Measurements from ENCODE around the gene HERC2. TPM values are rescaled to one million over a fixed set of nuclear protein-coding genes. Genes with fewer than 3 reads are reported as not detected.
"Not testable (repeated sequence)": the region's sequence is repeated elsewhere in the genome, so short reads cannot be mapped to it uniquely, and the experiment has no call there.

HERC2 gene
- total and polyA plus RNA-seq, 2 of the 8 experiments (the other 6 are each of a cell fraction or from before 2014, with no cell fraction given) = 83.0 to 88.7 TPM

DNA sequence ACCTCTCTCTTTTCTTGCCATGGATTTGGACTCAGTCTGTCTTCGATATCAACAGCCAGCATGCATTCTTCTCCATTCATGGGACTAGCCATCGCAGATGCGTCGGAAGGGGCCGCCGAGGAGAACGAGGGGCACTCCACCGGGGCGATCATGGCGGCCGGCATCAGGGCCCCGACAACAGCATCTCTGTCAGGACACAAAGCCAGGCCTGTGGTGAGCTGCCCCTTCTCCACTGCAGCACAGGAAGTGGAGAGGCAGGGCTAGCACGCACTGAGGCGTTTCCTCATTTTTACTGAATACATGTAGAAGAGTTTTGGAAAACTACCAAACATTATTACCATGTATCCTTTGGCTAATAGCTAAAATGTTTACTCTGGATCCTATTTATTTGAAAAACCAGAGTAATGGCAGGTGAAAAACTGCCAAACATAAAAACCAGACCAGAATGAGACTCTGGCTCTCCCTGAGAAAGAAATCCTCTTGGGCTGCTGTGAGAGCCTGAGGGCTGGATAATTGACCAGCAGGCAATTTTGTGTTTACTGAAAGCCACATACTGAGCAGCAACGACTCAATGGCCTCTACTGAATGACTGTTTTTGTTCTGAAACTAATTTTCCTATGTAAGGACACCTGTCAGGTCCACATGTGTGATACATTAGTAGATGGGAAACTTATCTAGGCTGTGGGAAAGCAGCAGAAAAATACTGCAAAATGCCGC lies 153.4 kb downstream of the HERC2 start:
- H3K79me1 ChIP-seq (ENCODE audit: low read depth, low read length); H3K4me2 ChIP-seq (ENCODE audit: insufficient read depth in 1 of 2, low read depth in 2 of 2, low read length in 2 of 2); H3K27ac ChIP-seq (ENCODE audit: low read depth, low read length); H3K14ac ChIP-seq (ENCODE audit: insufficient read length); H2BK20ac ChIP-seq (ENCODE audit: low read length); H2BK120ac ChIP-seq (replicated peaks; ENCODE audit: low read depth, low read length); H2AK5ac ChIP-seq (ENCODE audit: low read depth, low read length); H3K18ac ChIP-seq (ENCODE audit: extremely low read depth, low read length); H2BK12ac ChIP-seq (ENCODE audit: low read depth, low read length); H2BK15ac ChIP-seq (ENCODE audit: low read length); H4K20me1 ChIP-seq (replicated peaks in 1 of 2; ENCODE audit: control insufficient read depth in 1 of 2, insufficient read depth in 2 of 2, low read length in 2 of 2); H3K9me3 ChIP-seq (ENCODE audit: insufficient read depth in 2 of 2, low read depth in 1 of 2, low read length in 1 of 2); H3K79me2 ChIP-seq (ENCODE audit: control insufficient read depth in 1 of 2, insufficient read depth in 2 of 2, low read length in 2 of 2); H3K27me3 ChIP-seq (replicated peaks in 1 of 4; ENCODE audit: control insufficient read depth in 3 of 4, extremely low read depth in 1 of 4, insufficient read depth in 3 of 4, low read length in 3 of 4); H4K91ac ChIP-seq (replicated peaks; ENCODE audit: insufficient read length, low read length); H3K9ac ChIP-seq (replicated peaks in 1 of 4; ENCODE audit: extremely low read depth in 1 of 4, low read depth in 3 of 4, low read length in 3 of 4); H2BK5ac ChIP-seq (ENCODE audit: low read depth, low read length); H4K5ac ChIP-seq (ENCODE audit: insufficient read length, low read depth, low read length); POLR2A ChIA-PET (ENCODE audit: partially characterized antibody); H3K4ac ChIP-seq (replicated peaks; ENCODE audit: insufficient read length, low read depth, low read length); H3K23me2 ChIP-seq (ENCODE audit: low read depth, low read length); DNase-seq (ENCODE audit: low read depth in 1 of 2, low spot score in 2 of 2); H3K4me1 ChIP-seq (replicated peaks in 1 of 4; ENCODE audit: control insufficient read depth in 3 of 4, insufficient read depth in 4 of 4, low read length in 3 of 4); H4K8ac ChIP-seq (ENCODE audit: extremely low read depth, insufficient read depth, low read length); H2AFZ ChIP-seq (ENCODE audit: low read length); H3K4me3 ChIP-seq (ENCODE audit: extremely low read depth in 1 of 4, insufficient read depth in 2 of 4, low read depth in 3 of 4, low read length in 4 of 4); H3K23ac ChIP-seq (ENCODE audit: insufficient read length); H3K56ac ChIP-seq (replicated peaks; ENCODE audit: insufficient read length, low read depth, low read length): not testable (repeated sequence)
- CTCF ChIA-PET (ENCODE audit: partially characterized antibody) = interaction anchor here (0.7 kb wide), 1 partner anchor 79 kb away, joined by 3 read pairs; no protein-coding TSS in a partner anchor
- FAIRE-seq = peak; percentile 86
- WGBS, 2 experiments (ENCODE audit: extremely low coverage in 1 of 2, insufficient coverage in 1 of 2, insufficient read length in 1 of 2, insufficient replicate concordance in 2 of 2, low coverage in 1 of 2, low lambda C conversion rate in 2 of 2, missing lambda C conversion rate in 1 of 2) = 92% methylated on average over 16 of the region's 16 CpGs; no CpG with 5 or more reads in 1 of the 2 experiments
- H3K36me3 ChIP-seq (ENCODE audit: control insufficient read depth in 2 of 4, insufficient read depth in 4 of 4, low read length in 3 of 4) = peaks cover 8 to 45% (median 34%) of the 10 kb centered on the region in 4 experiments
